ENCODE measurements around the gene FZD1.
"Not testable (repeated sequence)": the region's sequence is repeated elsewhere in the genome, so short reads cannot be mapped to it uniquely, and the experiment has no call there.

FZD1 gene

DNA sequence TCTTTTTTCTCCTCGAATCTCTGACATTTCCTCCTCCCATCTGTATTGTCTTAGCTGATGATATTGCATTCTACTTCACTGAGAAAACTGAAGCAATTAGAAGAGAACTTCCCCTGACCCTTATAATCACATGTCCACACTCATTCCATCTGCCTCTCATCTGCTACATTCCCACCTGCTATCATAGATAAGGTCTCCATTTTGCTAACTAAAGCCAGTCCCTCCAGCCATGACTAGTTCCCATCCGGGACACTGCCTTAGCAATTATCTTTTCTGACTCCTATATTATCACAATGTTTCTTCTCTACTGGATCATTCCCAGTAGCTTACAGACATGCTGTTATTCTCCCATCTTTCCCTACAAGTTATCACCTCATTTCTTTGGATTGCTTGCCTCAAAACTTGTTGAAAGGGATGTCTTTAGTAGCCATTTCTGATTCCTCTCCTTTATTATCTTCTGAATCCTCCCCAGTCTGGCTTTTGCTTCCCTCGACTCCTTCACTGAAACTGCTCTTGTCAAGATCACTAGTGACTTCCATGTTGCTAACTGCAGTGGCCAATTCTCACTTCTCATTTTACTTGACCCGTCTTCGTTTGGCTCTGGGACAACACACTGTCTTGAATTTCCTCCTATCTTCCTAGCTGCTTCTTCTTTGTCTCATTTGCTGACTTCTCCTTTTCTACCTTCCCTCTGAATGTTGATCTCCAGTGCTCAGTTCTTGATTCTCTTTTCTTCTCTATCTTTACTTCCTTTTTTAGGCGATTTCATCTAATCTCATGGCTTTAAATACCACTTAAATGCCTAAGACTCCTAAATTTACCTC is 35.9 kb downstream of the FZD1 start:
- DNase-seq = no peak

DNA sequence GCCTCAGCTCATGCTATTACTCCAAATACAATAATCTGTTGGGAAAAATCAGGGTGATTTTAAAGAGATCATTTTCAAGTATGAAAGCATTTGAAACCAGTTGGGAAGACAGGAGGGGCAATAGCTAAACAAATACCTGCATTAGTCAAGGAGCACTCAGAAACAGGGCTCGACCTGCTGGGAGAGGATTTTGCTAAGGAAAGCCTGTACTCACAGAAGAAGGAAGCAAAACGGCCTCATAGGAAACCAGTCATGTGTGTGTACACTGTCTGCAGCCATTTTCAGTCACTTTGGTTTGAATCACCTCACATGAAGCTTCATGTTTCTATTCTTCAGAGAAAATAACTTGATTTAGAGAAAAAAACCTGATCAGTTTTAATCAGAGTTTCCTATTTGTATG is 38.6 kb downstream of the FZD1 start:
- no peak for DNase-seq

DNA sequence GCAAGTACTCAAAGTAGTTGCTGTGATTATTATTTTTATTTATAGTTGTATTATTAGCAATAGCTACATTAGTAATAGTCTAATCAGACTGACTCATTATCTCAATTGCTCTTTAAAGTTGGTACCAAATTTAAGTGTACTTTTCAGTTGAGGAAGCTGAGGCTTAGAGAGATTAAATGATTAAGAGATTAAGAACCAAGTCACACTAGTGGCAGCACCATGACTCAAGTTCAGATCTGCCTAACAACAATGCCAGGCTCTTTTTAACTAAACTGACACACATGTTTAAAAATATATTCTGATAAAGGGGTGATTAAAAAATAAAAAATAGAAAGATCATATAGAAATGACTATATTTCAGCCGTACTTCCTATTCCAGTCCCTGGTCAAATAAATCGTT is 42.0 kb downstream of the FZD1 start:
- DNase-seq = no peak

DNA sequence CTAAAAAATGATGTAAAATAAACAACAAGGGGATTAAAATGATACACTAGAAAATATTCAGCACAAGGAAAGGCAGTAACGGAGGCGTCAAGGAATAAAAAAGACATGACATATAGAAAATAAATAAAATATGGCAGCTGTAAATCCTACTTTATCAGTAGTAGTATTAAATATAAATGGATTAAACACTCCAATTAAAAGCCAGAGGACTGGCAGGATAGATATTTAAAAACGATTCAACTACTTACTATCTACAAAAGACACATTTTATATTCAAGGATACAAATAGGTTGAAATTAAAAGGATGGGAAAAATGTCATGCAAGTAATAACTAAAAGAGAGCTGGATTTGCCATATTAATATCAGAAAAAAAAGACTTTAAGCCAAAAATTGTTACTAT is 43.2 kb downstream of the FZD1 start:
- DNase-seq = no peak

DNA sequence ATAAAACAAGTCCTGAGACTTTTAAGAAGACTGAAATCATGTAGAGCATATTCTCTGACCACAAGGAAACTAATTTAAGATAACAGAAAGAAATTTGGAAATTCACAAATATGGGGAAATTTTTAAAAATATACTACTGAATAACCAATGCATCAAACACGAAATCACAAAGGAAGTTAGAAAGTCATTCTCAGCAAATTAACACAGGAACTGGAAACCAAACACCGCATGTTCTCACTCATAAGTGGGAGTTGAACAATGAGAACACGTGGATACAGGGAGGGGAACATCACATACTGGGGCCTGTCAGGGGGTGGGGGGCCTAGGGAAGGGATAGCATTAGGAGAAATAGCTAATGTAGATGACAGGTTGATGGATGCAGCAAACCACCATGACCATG is 44.0 kb downstream of the FZD1 start:
- not testable (repeated sequence) for DNase-seq

DNA sequence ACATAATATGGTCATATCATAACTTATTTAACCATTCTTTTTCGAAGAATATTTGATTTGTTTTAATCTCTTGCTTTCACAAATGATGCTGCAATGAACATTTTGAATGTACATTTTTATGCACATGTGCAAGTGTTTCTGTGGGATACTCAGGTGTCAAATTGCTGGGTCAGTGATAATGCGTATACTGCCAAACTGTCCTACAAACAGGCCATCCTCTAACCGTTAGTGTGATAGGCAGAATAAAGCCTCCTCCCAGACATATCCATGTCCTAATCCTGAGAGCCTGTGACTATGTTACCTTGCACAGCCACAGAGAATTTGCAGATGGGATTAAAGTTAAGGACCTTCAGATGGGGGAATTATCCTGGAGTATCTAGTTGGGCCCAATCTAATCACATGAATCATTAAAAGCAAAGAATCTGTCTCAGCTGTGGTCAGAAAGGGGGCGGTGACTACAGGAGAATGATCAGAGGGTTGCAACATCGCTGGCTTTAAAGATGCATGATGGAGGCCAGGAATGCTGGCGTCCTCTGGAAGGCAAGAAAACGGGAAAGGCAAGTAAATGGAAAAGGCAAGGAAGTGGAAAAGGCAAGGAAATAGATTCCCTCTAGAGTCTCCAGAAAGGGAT is 46.7 kb downstream of the FZD1 start:
- no peak for DNase-seq

DNA sequence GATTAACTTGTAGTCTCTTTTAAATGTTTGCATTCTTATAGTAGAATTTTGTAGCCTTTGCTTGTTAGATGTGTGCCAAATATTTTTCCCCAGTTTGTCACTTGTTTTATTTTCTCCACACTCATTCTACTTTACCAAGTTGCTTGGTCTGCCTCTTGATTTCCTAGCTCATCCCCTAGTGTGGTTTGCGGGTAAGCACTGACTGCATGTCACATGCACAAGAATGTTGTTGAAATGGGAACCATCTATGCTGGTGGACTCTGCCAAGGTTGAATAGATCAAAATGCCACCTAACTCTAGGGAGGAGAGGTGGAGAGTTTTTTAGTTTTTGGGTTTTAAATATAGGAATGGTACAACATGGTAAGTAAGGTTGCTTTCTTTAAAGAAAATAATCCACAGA is 47.6 kb downstream of the FZD1 start:
- DNase-seq = no peak

DNA sequence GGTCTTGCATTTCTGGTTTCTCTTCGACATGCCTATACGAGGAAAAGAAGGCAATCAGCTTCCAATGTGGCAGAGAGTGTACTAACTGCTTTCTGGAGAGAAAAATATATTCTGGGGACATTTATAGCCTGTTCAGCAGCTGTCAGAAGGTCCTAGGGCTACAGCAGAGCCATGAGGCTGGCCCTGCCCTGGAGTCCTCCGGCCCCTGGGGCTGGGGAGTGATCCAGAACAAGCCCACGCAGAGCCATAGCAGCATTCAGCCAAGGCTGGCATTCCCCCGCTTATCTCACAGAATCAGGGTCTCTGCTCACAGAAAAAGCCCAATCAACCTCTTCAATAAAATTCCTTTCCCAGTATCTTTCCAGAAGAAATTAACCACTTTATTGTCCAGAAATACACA is 48.9 kb downstream of the FZD1 start:
- DNase-seq = no peak

DNA sequence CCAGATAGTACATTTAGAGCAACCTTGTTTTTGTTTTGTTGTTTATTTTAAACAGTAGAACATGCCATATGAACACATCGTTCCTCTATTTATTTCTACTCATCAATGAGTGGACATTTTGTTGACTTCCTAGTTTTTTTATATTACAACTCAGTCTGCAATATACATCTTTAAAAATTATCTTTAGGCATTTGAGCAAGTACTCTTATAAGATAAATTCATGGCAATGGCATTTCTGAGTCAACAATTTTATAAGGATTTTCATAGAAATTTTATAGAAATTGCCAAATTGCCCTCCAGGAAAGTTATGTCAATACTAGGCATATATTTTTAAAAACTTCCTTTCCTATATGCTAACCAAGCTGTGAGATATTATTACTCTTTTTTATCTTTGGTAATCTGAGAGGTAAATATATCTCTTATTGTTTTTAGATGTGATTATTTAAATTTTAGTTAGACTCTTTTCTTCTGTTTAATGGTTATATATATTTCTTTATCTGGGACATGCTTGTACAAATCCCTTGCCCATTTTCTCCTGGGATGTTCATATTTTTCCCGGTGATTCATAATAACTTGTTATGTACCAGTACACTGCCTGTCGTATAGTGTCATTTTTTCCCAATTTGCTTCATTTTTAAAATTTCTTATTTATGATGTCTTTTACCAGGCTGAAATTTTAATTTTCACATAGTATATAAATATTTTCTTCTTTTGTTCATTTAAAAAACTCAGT is 50.5 kb downstream of the FZD1 start:
- no peak for DNase-seq

DNA sequence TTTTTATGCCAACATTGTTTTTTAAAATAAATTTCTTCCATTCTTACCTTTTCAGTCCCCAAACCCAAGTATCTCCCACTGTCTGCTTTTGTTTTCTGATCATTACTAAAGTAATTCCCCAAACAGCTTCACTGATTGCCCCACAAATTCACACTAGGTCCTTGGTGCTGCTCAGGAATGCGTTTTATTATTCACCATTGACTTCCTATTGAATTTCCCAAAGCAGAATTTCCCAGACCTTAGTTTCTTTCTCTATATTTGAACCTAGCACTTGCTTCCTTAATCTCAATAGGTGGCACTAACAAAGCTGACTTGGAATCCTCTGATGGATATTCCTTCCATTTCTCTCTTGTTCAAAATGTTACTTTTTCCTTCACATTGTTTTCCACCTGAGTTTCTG is 52.2 kb downstream of the FZD1 start:
- DNase-seq = no peak

DNA sequence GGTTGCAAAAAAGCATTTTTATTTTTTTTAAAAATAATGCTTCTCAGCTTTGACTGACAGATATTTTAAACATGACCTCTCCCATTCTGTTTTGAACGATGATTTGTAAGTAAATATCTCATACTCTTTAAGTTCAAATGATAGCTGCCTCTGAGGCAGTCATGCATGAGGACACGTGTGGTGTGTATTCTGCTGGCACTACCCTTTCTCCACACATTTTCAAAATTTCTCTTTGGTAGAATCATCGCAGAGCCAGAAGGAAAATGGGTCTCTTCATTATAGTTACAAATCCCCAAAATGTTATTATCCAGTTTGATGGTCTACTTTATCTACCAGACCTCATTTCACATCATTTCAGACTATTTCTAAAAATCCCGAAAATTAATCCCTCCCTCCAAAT is 55.1 kb downstream of the FZD1 start:
- DNase-seq = no peak

DNA sequence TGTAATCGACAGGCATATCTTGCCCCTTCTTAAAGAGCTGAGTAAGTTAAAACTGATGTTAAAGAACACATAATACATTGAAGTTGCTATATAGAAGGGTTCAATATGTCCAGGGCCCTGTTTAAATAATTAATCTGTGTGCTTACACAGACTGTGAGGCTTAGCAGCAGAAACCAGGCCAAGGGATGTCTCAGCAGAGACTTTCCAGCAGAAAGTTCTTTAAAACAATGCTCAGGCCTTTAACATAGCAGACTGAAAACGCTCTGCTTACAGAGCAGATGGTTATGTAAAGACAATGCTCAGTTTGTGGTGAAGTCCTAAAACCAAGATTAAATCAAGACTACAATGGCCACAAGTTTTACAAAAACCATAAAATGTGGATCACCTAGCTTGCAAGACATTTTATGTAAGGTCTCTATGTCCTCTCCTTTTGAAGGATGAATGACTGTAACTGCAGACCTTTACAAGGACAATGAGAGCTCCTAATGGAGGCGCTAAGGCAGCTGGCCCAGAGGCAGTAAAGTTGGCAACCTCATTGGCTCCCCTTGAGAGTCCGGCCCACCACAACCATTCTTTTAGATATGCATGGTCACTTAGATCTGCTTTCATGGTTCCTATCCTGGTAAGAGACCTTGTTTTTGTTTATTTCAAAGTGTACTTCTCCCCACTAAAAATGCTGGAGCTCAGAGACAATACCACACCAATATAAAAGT is 56.3 kb downstream of the FZD1 start:
- DNase-seq = no peak

All from activated CD8-positive, alpha-beta memory T cell treated with anti-CD3 and anti-CD28 coated beads, Interleukin-2, amount 50 U/mL, for 4 hours (primary cell).